ENCODE measurements around the gene PIPOX. TPM values are rescaled to one million over a fixed set of nuclear protein-coding genes. Genes with fewer than 3 reads are reported as not detected.

Gene PIPOX
- total and polyA plus RNA-seq, 2 experiments from 2014 or later, result 10.2 to 15.8 TPM

DNA sequence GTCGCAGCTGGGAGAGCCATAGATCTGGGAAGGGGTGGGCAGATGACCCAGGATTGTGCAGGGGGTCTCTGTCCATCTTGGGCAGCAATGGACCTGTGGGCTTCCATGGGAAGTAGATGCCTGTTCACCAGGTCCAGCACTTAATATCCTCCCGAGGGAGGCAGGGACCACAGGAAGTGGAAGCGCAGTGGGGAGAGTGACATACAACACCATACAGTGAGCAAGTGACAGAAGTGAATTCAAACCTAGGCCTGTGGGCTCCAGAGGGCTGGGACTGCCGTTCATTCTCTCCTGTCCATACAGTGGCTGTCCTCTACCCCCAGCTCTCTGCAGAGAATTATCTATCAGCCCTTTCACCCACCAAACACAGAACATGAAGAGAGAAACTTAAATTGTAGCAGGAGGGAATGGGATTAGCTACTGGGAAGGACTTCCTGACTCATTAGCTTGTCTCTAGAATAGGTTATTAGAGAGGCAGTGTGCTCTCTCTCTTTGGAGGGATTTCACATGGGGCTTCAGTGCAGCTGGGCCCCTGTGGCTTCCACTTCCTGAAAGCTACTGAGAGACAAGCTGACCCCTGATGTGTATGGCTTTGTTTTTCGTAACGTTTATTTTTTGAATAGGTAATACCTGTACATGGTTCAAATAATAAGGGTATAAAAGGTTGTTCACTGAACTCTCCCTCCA is 24.0 kb upstream of the PIPOX start:
- no peak for DNase-seq (ENCODE audit: low spot score)

DNA sequence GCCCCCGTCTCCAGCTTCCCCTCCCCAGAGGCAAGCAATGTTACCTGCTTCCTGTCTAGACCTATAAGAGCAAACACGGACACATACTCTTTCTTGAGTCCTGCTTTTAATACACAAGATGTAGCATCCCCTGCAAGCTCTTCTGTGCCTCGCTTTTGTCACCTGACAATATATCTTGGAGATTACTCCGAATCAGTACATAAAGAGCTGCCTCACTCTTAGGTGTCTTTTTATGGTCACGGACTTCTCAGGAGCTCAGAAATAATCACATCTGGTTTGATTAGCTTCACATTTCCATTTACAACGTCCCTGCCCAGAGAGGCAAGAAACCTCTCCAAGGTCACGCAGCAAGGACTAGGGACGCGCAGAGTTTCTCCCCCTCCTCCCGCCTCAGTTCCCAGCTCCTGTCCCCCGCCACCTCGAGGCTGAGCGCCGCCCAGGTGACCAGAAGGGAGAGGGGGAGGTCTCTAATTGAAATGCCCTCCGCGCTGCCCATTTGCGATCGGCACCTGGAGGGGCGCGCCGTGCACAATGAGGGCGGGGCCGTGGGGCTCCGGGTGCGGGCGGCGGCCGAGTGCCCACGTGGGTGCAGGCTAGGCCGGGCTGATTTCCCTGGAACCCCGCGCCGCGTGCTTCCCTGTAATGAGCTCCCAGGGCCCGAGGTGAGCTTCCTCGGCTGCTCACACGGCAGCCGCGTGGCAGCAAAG is 23.3 kb upstream of the PIPOX start:
- no peaks in the 10 kb centered on the region for H3K36me3 ChIP-seq (replicated peaks; ENCODE audit: insufficient read depth, low read depth)
- TF ChIP-seq EZH2 (IDR thresholded peaks at IDR 0.05; ENCODE audit: borderline replicate concordance) (peak; percentile 46), EZH2phosphoT487 (IDR thresholded peaks at IDR 0.05; ENCODE audit: low read depth, severe bottlenecking, unreplicated experiment) (no peak)
- TF ChIP-seq, protein P1, sequence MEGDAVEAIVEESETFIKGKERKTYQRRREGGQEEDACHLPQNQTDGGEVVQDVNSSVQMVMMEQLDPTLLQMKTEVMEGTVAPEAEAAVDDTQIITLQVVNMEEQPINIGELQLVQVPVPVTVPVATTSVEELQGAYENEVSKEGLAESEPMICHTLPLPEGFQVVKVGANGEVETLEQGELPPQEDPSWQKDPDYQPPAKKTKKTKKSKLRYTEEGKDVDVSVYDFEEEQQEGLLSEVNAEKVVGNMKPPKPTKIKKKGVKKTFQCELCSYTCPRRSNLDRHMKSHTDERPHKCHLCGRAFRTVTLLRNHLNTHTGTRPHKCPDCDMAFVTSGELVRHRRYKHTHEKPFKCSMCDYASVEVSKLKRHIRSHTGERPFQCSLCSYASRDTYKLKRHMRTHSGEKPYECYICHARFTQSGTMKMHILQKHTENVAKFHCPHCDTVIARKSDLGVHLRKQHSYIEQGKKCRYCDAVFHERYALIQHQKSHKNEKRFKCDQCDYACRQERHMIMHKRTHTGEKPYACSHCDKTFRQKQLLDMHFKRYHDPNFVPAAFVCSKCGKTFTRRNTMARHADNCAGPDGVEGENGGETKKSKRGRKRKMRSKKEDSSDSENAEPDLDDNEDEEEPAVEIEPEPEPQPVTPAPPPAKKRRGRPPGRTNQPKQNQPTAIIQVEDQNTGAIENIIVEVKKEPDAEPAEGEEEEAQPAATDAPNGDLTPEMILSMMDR (IDR thresholded peaks at IDR 0.05; ENCODE audit: poor library complexity), result no peak
- H3K4me1 ChIP-seq (ENCODE audit: insufficient read depth), result peaks cover 6% of the 10 kb centered on the region
- H3K27me3 ChIP-seq, result peaks cover 83% of the 10 kb centered on the region
- no peak overlapping the region for H3K4me3 ChIP-seq
- peak; percentile 17 for DNase-seq (ENCODE audit: low spot score)
- no peak overlapping the region for H2AFZ ChIP-seq
- peak overlapping the region; percentile 77 for H3K4me2 ChIP-seq
- H3K9me2 ChIP-seq (replicated peaks; ENCODE audit: insufficient read depth), result no peaks in the 10 kb centered on the region
- H3K79me2 ChIP-seq, result no peaks in the 10 kb centered on the region
- no peak overlapping the region for H3K27ac ChIP-seq
- no peaks in the 10 kb centered on the region for H3K9me3 ChIP-seq (ENCODE audit: low read depth)
- WGBS (ENCODE audit: low lambda C conversion rate, missing lambda C conversion rate), result 7% methylated on average over 34 of the region's 39 CpGs
- H4K20me1 ChIP-seq (ENCODE audit: insufficient read depth, poor library complexity, severe bottlenecking), result no peaks in the 10 kb centered on the region

More for the DNA sequence above, 24.0 kb upstream of the PIPOX start:
- no peak overlapping the region for H3K4me2 ChIP-seq
- H3K27ac ChIP-seq, result no peak overlapping the region
- peaks cover 6% of the 10 kb centered on the region for H3K4me1 ChIP-seq (ENCODE audit: insufficient read depth)
- 46% methylated on average over 6 of the region's 6 CpGs for WGBS (ENCODE audit: low lambda C conversion rate, missing lambda C conversion rate)
- H3K27me3 ChIP-seq, result peaks cover 83% of the 10 kb centered on the region
- no peaks in the 10 kb centered on the region for H4K20me1 ChIP-seq (ENCODE audit: insufficient read depth, poor library complexity, severe bottlenecking)
- H3K9me2 ChIP-seq (replicated peaks; ENCODE audit: insufficient read depth), result no peaks in the 10 kb centered on the region
- TF ChIP-seq, protein P1 (IDR thresholded peaks at IDR 0.05; ENCODE audit: poor library complexity), result no peak
- no peak for TF ChIP-seq EZH2 (IDR thresholded peaks at IDR 0.05; ENCODE audit: borderline replicate concordance)
- no peak for TF ChIP-seq EZH2phosphoT487 (IDR thresholded peaks at IDR 0.05; ENCODE audit: low read depth, severe bottlenecking, unreplicated experiment)
- H3K4me3 ChIP-seq, result no peak overlapping the region
- no peak overlapping the region for H2AFZ ChIP-seq
- no peaks in the 10 kb centered on the region for H3K36me3 ChIP-seq (replicated peaks; ENCODE audit: insufficient read depth, low read depth)
- no peaks in the 10 kb centered on the region for H3K9me3 ChIP-seq (ENCODE audit: low read depth)
- H3K79me2 ChIP-seq, result no peaks in the 10 kb centered on the region

DNA sequence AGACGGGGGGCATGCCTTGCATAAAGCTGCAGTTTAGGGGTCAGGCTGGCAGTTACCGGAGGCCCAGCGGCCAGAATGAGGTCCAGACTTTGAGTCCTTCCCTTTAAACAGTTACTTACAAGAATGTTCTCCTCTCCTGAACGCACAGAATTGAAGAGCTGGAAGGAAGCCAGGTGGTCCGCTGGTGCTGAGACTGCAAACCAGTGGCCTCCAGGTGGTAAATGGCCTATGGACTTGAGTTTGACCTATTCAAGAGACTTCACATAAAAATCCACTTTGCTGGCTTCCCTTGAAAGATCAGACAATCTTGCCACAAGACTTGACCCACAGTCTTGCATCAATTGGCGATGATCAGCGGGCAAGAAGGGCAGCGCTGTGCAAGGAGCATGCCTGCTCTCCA is 22.4 kb upstream of the PIPOX start:
- Histone ChIP-seq H3K27me3 (peaks cover 80% of the 10 kb centered on the region), H3K36me3 (replicated peaks; ENCODE audit: insufficient read depth, low read depth) (no peaks in the 10 kb centered on the region), H3K4me1 (ENCODE audit: insufficient read depth) (peaks cover 6% of the 10 kb centered on the region), H4K20me1 (ENCODE audit: insufficient read depth, poor library complexity, severe bottlenecking) (no peaks in the 10 kb centered on the region), H3K4me3 (no peak overlapping the region), H3K79me2 (no peaks in the 10 kb centered on the region), H3K27ac (no peak overlapping the region), H3K9me2 (replicated peaks; ENCODE audit: insufficient read depth) (no peaks in the 10 kb centered on the region), H3K4me2 (no peak overlapping the region), H2AFZ (no peak overlapping the region), H3K9me3 (ENCODE audit: low read depth) (no peaks in the 10 kb centered on the region)
- TF ChIP-seq EZH2 (IDR thresholded peaks at IDR 0.05; ENCODE audit: borderline replicate concordance), result no peak
- TF ChIP-seq, protein P1 (IDR thresholded peaks at IDR 0.05; ENCODE audit: poor library complexity), result no peak
- no peak for TF ChIP-seq EZH2phosphoT487 (IDR thresholded peaks at IDR 0.05; ENCODE audit: low read depth, severe bottlenecking, unreplicated experiment)
- no peak for DNase-seq (ENCODE audit: low spot score)
- WGBS (ENCODE audit: low lambda C conversion rate, missing lambda C conversion rate), result 74% methylated on average over 7 of the region's 8 CpGs
